HL-60 (cell line): Measurements from ENCODE around the gene SZT2.

ENCODE experiments used
- DNase-seq, 2 experiments: peaks; one replicate each; pipeline ENCODE4 v3.0.0-alpha.2; 2010 to 2020; ENCODE audit warnings: low read depth in 1 of 2, low spot score in 1 of 2
- H3K27ac ChIP-seq: fragments of 250-450 bp; sonication (Bioruptor Pico); replicated peaks from 2 replicates; pipeline ENCODE4 v1.5.1; 2020; ENCODE audit warnings: mild to moderate bottlenecking, moderate library complexity
- H3K27me3 ChIP-seq: fragments of 250-450 bp; sonication (Bioruptor Pico); 2 replicates; pipeline ENCODE4 v1.5.1; 2021; ENCODE audit warnings: mild to moderate bottlenecking, moderate library complexity; ENCODE audit not compliant: insufficient read depth, poor library complexity, severe bottlenecking
- H3K4me3 ChIP-seq: replicated peaks from 2 replicates; pipeline ENCODE4 v1.5.1; 2011; ENCODE audit warnings: mild to moderate bottlenecking, control low read depth, low read length; ENCODE audit not compliant: insufficient read depth
- GABPA ChIP-seq: IDR thresholded peaks from 2 replicates; pipeline ENCODE4 v1.6.1; 2012; ENCODE audit warnings: low read depth
- POLR2AphosphoS5 ChIP-seq: IDR thresholded peaks from 2 replicates; pipeline ENCODE4 v1.6.1; 2012; ENCODE audit warnings: low read depth
- REST ChIP-seq: IDR thresholded peaks from 2 replicates; pipeline ENCODE4 v1.6.1; 2012; ENCODE audit warnings: low read depth; ENCODE audit not compliant: insufficient replicate concordance
- SPI1 ChIP-seq: IDR thresholded peaks from 2 replicates; pipeline ENCODE4 v1.6.1; 2012; ENCODE audit warnings: low read depth, mild to moderate bottlenecking, borderline replicate concordance
- TF ChIP-seq, protein P1 (sequence below): IDR thresholded peaks from one replicate; pipeline ENCODE4 v1.5.1; 2011; ENCODE audit warnings: low read length, control low read depth, inconsistent platforms; ENCODE audit not compliant: insufficient read depth

The SZT2 gene

GRCh38 chr1:43351421-43352350 is 38.0 kb upstream of the SZT2 start:
- H3K4me3 ChIP-seq: no peak overlapping the region
- TF ChIP-seq REST (no peak), SPI1 (no peak), GABPA (no peak), POLR2AphosphoS5 (no peak)
- no peaks in the 10 kb centered on the region for H3K27me3 ChIP-seq
- no peak for DNase-seq
- H3K27ac ChIP-seq: no peak overlapping the region

- TF ChIP-seq, protein P1, sequence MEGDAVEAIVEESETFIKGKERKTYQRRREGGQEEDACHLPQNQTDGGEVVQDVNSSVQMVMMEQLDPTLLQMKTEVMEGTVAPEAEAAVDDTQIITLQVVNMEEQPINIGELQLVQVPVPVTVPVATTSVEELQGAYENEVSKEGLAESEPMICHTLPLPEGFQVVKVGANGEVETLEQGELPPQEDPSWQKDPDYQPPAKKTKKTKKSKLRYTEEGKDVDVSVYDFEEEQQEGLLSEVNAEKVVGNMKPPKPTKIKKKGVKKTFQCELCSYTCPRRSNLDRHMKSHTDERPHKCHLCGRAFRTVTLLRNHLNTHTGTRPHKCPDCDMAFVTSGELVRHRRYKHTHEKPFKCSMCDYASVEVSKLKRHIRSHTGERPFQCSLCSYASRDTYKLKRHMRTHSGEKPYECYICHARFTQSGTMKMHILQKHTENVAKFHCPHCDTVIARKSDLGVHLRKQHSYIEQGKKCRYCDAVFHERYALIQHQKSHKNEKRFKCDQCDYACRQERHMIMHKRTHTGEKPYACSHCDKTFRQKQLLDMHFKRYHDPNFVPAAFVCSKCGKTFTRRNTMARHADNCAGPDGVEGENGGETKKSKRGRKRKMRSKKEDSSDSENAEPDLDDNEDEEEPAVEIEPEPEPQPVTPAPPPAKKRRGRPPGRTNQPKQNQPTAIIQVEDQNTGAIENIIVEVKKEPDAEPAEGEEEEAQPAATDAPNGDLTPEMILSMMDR: no peak
- no peak for TF ChIP-seq SPI1
- TF ChIP-seq GABPA: no peak
- no peak for TF ChIP-seq POLR2AphosphoS5
- no peak for TF ChIP-seq REST
- H3K27ac ChIP-seq: no peak overlapping the region
- H3K27me3 ChIP-seq: no peaks in the 10 kb centered on the region
- no peak overlapping the region for H3K4me3 ChIP-seq
- no peak for DNase-seq
Measured at GRCh38 chr1:43352351-43352705, 37.4 kb upstream of the SZT2 start.

DNA sequence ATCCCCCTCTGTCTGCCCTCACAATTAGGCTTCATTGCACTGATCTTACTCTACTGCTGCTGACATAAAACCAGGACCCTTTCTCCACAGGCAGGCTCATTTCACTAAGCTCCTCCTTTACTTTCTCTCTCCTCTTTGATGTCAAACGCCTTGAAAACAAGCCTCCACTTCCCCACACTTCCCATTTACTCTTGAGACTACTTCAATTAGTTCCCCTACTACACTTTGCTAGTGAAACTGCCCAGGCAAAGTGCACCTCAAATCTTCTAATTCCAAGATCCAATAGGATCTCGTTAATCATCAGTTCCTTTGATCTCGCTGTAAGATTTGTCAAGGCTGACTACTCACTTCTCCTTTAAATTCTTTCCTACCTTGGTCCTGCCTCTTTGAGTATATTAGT is 36.8 kb upstream of the SZT2 start:
- no peak overlapping the region for H3K4me3 ChIP-seq
- no peaks in the 10 kb centered on the region for H3K27me3 ChIP-seq
- no peak for TF ChIP-seq GABPA
- peak; percentile 6; the same call in 1 of the 2 replicates for TF ChIP-seq SPI1
- TF ChIP-seq POLR2AphosphoS5: no peak
- H3K27ac ChIP-seq: no peak overlapping the region
- no peak for DNase-seq

- no peak for DNase-seq
- TF ChIP-seq, protein P1: no peak
- TF ChIP-seq POLR2AphosphoS5: no peak
- TF ChIP-seq GABPA: no peak
- TF ChIP-seq REST: no peak
- TF ChIP-seq SPI1: no peak
- Histone ChIP-seq H3K4me3 (no peak overlapping the region), H3K27ac (no peak overlapping the region), H3K27me3 (no peaks in the 10 kb centered on the region)
Measured at GRCh38 chr1:43354471-43354870, 35.2 kb upstream of the SZT2 start.
